HT1080 (cell line): ENCODE results near the gene MAST4. TPM values are rescaled to one million over a fixed set of nuclear protein-coding genes. Genes with fewer than 3 reads are reported as not detected.

Source experiments
- DNase-seq: peaks from one replicate; pipeline ENCODE4 v3.0.0-alpha.2; 2015; ENCODE audit warnings: low read depth
- total RNA-seq: library from RNA; depleted of rRNA; stranded (reverse); fragments of >200 nt; shearing (Covaris generic); gene quantifications from 2 replicates; pipeline ENCODE4 v1.2.3, GENCODE V29; 2014

Gene MAST4
- total RNA-seq, 1 experiment from 2014 or later, result 8.7 TPM

GRCh38 chr5:67200809-67201562 is 604.8 kb downstream of the MAST4 start:
- no peak for DNase-seq

DNA sequence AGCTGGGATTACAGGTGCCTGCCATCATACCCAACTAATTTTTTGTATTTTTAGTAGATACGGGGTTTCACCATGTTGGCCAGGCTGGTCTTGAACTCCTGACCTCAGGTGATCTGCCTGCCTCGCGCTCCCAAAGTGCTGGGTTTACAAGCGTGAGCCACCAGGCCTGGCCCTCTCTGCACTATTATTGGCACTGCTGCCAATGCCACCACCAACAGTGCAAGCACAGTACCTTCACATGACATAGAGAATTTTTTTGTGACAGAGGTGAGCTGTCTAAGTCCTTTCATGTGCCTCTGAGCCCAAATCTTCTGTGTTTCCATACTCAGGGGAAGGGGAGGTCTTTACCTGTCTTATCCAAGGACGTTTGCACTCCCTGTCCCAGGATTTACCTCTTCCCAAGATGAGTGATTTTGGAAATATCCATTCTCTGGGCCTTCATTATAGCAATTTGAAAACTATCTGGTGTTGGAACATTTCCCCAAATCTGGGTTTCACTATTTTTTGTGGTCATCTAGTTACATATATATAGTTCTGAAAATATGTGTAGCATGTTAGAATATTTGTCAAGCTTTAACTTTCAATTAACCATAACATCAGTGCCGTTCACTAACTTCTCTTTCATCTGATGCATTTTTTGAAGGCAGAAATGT is 605.8 kb downstream of the MAST4 start:
- DNase-seq, result no peak

DNA sequence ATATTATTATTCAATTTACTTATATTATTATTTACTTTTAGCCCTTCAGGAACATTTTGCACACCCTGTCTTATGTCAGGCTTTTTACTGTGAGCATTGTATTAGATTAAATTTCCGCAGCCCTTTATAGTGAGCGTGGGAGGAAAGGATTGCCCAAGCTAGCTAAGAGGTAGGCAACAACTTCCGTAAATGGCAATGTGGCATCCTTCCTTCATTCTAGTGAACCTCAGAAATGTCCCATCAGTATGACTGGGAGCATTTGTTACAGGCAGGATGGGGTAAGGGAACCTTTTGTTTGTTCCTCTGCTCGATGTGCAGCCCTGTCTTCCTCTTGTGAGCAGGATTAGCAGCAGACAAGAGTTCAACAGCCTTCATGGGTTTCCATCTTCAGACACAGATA is 606.6 kb downstream of the MAST4 start:
- no peak for DNase-seq

DNA sequence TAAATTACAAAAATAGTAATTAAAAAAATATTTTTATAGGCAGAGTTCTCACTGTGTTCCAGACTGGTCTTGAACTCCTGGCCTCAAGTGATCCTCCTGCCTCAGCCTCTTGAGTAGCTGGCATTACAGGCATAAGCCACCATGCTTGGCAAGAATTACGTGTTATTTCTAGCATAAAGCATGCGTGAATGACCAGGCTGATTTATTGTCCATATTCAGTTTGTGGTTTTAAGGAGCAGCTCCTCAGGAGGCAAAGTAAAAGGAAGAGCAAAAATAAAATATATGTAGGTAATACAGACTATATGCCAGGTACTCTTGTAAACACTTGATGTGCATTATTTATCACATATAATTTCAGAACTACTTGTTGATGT is 607.5 kb downstream of the MAST4 start:
- DNase-seq, result no peak

- no peak for DNase-seq
Observed at GRCh38 chr5:67204821-67205220, 608.6 kb downstream of the MAST4 start.

- DNase-seq, result no peak
Observed at GRCh38 chr5:67205981-67206380, 609.8 kb downstream of the MAST4 start.

GRCh38 chr5:67206461-67206860 is 610.3 kb downstream of the MAST4 start:
- DNase-seq, result no peak

DNA sequence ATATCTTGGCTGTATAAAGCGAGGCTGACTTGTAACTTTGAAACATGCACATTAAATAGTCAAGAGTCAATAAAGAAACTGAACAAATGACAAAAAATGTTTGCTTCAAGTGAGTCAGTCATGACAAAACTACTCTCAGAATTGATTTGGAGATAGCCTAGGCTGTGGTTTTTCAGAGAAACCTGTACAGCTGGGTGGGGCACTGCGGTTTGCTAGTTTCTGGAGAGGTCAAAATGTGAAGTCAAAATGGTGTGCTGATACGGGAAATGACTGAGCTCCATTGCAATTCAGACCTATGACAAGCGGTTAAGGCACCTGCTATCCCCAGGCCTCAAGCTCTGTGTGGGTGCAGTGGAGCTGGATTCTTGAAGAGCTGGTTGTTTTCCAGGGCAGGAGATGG is 610.7 kb downstream of the MAST4 start:
- DNase-seq, result peak; percentile 99

GRCh38 chr5:67208403-67208802 is 612.2 kb downstream of the MAST4 start:
- DNase-seq, result no peak

DNA sequence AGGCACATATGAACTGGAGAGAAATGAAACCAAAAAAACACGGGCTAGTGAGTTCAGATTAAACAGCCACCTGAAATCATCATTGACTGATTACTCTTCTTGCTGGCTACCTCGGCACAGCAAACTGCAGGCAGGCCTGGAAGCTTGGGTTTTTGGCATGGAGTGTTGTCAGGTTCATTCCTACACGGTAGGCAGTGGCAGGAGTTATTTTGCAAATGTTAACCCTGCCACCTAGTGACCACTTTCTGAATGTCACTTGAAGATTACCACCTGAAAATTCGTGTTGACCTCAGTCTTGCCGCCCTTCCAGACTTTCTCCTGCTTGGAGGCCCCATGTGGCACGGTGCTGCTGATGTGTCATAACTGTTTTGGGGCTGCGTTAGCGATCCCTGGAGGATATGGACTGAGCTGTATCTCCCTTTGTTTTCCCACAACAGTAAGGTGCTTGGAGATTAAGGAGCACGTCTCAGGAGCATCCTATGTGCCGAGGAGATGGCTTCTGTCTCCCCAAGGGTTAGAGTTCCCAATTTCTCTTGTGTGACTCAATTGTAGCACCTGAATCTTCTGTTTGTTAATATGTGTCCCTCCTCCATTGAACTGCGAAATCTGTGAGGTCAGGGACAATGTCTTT is 613.1 kb downstream of the MAST4 start:
- peak; percentile 85 for DNase-seq

DNA sequence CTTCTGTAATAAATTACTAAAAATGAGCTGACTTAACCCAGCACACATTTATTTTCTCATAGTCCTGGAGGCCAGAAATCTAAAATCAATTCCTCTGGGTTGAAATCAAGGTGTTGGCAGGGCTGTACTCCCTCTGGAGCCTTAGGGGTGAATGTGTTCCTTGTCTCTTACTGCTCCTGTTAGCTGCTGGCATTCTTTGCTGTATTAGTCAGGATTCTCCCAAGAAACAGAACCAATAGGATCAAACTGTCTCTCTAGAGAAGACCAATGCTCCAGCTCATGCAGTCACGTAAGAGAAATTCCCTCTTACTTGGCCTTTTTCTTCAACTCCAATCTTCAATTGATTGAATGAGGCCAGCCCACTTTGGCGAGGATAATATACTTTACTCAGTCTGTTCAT is 615.7 kb downstream of the MAST4 start:
- peak; percentile 71 for DNase-seq

DNA sequence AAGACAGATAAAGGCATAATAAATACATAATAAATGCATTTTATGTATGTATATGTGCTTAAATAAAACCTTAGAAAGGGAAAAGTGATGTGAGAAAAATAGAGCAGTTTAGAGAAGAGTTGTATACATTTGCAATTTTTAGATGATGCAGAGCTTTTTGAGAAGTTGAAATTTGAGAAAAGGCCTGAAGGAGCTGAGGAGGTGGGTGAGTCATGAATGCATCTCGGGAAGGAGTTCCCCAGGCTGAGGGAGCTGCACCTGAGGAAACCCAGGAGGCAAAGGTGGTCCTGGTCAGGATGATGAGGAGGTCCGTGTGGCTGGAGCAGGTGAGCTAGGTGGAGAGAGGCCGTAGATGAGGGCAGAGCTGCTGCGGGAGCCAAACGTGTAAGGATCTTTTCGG is 617.8 kb downstream of the MAST4 start:
- DNase-seq, result no peak

DNA sequence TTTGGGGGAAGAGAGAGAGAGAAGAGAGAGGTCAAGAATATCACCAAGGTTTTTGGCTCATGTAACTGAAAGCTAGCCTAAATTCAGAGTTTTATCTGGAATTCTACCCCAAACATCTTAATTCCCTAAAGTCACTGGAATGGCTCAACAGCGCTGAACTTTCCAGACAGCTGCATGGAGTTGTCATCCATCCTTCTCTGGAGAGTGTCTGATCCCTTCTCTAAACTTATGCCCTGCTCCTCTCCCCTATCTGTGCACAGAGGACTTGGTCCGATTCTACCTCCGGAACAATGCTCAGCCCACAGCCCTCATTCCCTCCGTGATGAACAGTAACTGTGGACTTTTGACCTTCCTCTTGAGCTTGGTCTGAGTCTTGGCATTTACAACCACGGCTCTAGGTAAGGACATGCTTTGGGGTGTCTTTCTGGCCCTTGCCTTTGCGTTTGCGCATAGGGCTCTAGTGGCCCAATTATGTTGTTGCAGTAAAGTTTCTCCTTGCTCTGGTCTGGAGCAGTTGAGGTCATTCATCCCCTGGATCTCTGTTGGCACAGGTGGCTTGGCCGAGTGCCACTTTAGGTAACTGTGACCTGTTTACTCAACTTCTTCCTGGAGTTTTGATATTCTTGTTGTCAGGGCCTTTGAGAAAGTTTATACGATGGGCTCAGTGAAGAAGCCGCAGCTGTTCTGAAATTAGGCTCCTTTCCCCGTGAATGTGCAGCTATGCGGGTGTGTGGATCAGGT is 618.7 kb downstream of the MAST4 start:
- DNase-seq, result no peak

DNA sequence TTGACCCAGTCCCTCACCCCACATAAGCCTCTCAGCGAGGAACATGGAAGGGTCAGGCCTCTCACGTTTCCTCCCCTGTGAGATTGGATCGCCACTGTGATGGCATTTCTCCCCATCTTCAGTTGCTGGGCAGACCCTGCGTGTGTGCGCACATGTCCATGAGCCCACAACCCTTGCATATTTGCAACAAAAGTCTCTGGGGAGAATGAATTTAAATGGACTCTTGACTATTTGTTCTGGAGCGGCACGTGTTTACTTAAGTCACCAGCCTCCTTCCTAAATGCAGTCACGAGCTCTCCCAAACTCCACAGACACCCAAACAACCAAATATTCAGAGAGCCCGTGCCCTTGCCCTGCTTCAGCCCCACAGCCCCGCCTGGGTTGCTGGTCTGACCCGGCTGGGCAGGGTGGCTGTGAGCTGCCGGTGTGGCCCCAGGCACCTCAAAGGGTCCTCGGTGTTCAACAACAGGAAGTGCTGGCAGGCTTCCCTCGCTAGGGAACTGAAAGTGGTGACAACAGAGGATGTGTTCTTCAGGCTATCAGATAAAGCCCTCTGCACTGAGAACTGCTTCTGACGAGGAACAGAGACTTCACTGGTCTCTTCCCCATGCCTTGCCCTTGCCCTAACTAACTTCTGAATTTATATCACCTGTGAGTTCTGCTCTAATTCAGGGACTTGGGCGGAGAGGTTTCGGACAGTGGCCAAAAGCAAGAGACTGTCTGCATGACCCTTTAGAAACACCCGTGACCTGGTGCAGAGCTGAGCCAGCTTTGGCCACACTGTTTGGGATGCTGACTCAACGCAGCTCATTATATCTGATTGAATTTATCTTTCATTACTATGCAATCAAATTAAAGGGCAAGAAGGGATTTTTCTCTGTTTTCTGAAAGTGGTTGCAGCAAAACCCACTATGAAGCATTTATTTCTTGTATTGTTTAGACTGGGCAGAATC is 619.6 kb downstream of the MAST4 start:
- no peak for DNase-seq

GRCh38 chr5:67216564-67216963 is 620.4 kb downstream of the MAST4 start:
- no peak for DNase-seq
